Limb (tissue), 2 donors: ENCODE measurements around the gene FMN1.

ENCODE experiments used
- DNase-seq, 2 donors: peaks; one replicate each; pipeline ENCODE4 v3.0.0-alpha.2; 2016; ENCODE audit errors: extremely low spot score in 2 of 2

Gene FMN1

GRCh38 chr15:33019354-33019981 lies 175.0 kb downstream of the FMN1 start:
- no peak for DNase-seq

- no peak for DNase-seq
Observed at GRCh38 chr15:33016405-33017024, 178.0 kb downstream of the FMN1 start.

- no peak for DNase-seq
Observed at GRCh38 chr15:33014586-33014985, 179.9 kb downstream of the FMN1 start.

GRCh38 chr15:33013827-33014445 lies 180.6 kb downstream of the FMN1 start:
- no peak for DNase-seq

GRCh38 chr15:33011976-33012375 lies 182.5 kb downstream of the FMN1 start:
- no peak for DNase-seq

- DNase-seq: no peak
Observed at GRCh38 chr15:33009603-33010002, 184.9 kb downstream of the FMN1 start.

- no peak for DNase-seq
Observed at GRCh38 chr15:33009026-33009425, 185.5 kb downstream of the FMN1 start.

GRCh38 chr15:33008284-33008995 lies 186.1 kb downstream of the FMN1 start:
- no peak for DNase-seq

GRCh38 chr15:33007303-33007855 lies 187.1 kb downstream of the FMN1 start:
- DNase-seq: no peak

- no peak for DNase-seq
Observed at GRCh38 chr15:33005582-33005981, 188.9 kb downstream of the FMN1 start.

GRCh38 chr15:33001926-33002325 lies 192.6 kb downstream of the FMN1 start:
- DNase-seq: no peak

- DNase-seq: no peak
Observed at GRCh38 chr15:32998979-32999672, 195.4 kb downstream of the FMN1 start.

- DNase-seq: no peak
Observed at GRCh38 chr15:32998182-32998581, 196.3 kb downstream of the FMN1 start.

GRCh38 chr15:32994810-32995424 lies 199.6 kb downstream of the FMN1 start:
- peak in 1 of 2 donors; percentile 77 for DNase-seq

GRCh38 chr15:32993285-32993684 lies 201.2 kb downstream of the FMN1 start:
- no peak for DNase-seq

GRCh38 chr15:32991619-32992111 lies 202.8 kb downstream of the FMN1 start:
- DNase-seq: no peak

- DNase-seq: no peak
Observed at GRCh38 chr15:32990071-32990470, 204.4 kb downstream of the FMN1 start.

- no peak for DNase-seq
Observed at GRCh38 chr15:32987067-32987466, 207.4 kb downstream of the FMN1 start.

GRCh38 chr15:32986147-32986546 lies 208.4 kb downstream of the FMN1 start:
- no peak for DNase-seq

- no peak for DNase-seq
Observed at GRCh38 chr15:32983679-32984078, 210.8 kb downstream of the FMN1 start.

- no peak for DNase-seq
Observed at GRCh38 chr15:32982001-32982400, 212.5 kb downstream of the FMN1 start.
